T-helper 17 cell (primary cell): Measurements from ENCODE around the gene SLC24A4. TPM values are rescaled to one million over a fixed set of nuclear protein-coding genes. Genes with fewer than 3 reads are reported as not detected.

Experiments
- ATAC-seq: fragments of 150-1000 bp; cut with Tn5 transposase; 2 replicates; pipeline ENCODE4 v1.10.0; 2021; ENCODE audit warnings: mild to moderate bottlenecking, moderate library complexity
- DNase-seq, 3 donors: peaks; one replicate each; pipeline versions ENCODE4 v3.0.0 to v3.0.0-alpha.2; 2020 to 2021
- H3K9me3 ChIP-seq: one replicate; pipeline ENCODE4 v1.7.0; 2013; ENCODE audit warnings: low read length, mild to moderate bottlenecking; ENCODE audit not compliant: control insufficient read depth, poor library complexity, severe bottlenecking
- H3K27ac Mint-ChIP-seq: one replicate; pipeline ENCODE4 v1.8.0; 2022; ENCODE audit warnings: mild to moderate bottlenecking, moderate library complexity, mixed read lengths
- H3K27me3 Mint-ChIP-seq: one replicate; pipeline ENCODE4 v1.8.0; 2022; ENCODE audit warnings: mixed read lengths
- H3K36me3 Mint-ChIP-seq: one replicate; pipeline ENCODE4 v1.8.0; 2022; ENCODE audit warnings: low read depth, mixed read lengths
- H3K4me1 Mint-ChIP-seq: one replicate; pipeline ENCODE4 v1.8.0; 2022; ENCODE audit warnings: mild to moderate bottlenecking, mixed read lengths
- H3K4me3 Mint-ChIP-seq: one replicate; pipeline ENCODE4 v1.8.0; 2022; ENCODE audit warnings: mild to moderate bottlenecking, moderate library complexity, mixed read lengths
- total RNA-seq, 4 donors: library from RNA in 2 of 4; stranded (reverse) in 2 of 4; gene quantifications; one replicate each; pipeline ENCODE4 v1.2.3 and lab custom pipeline; 2022 to 2026

The SLC24A4 gene
- total RNA-seq, 2 donors from 2014 or later: 0.55 to 2.0 TPM

- Mint-ChIP-seq H3K27me3 (no peaks in the 10 kb centered on the region), H3K36me3 (peaks cover 2% of the 10 kb centered on the region), H3K4me1 (peaks cover 8% of the 10 kb centered on the region), H3K4me3 (no peak overlapping the region), H3K27ac (peak overlapping the region; percentile 57)
- H3K9me3 ChIP-seq: no peaks in the 10 kb centered on the region
- DNase-seq: no peak
- no peak for ATAC-seq
Measured at GRCh38 chr14:92425101-92425500, 102.1 kb downstream of the SLC24A4 start.

- Mint-ChIP-seq H3K4me3 (no peak overlapping the region), H3K27ac (peak overlapping the region; percentile 37), H3K27me3 (peaks cover 3% of the 10 kb centered on the region), H3K36me3 (peaks cover 2% of the 10 kb centered on the region), H3K4me1 (peaks cover 8% of the 10 kb centered on the region)
- DNase-seq (no peak), ATAC-seq (no peak)
- no peaks in the 10 kb centered on the region for H3K9me3 ChIP-seq
Measured at GRCh38 chr14:92426237-92426636, 103.3 kb downstream of the SLC24A4 start.

GRCh38 chr14:92427096-92427495, 104.1 kb downstream of the SLC24A4 start:
- peaks cover 9% of the 10 kb centered on the region for H3K27me3 Mint-ChIP-seq
- H3K36me3 Mint-ChIP-seq: peaks cover 2% of the 10 kb centered on the region
- H3K4me3 Mint-ChIP-seq: no peak overlapping the region
- ATAC-seq (no peak), DNase-seq (no peak)
- H3K4me1 Mint-ChIP-seq: peaks cover 8% of the 10 kb centered on the region
- no peak overlapping the region for H3K27ac Mint-ChIP-seq
- H3K9me3 ChIP-seq: no peaks in the 10 kb centered on the region

GRCh38 chr14:92430686-92431085, 107.7 kb downstream of the SLC24A4 start:
- Mint-ChIP-seq H3K27ac (no peak overlapping the region), H3K27me3 (peaks cover 9% of the 10 kb centered on the region), H3K36me3 (peaks cover 2% of the 10 kb centered on the region), H3K4me3 (no peak overlapping the region), H3K4me1 (peaks cover 8% of the 10 kb centered on the region)
- no peaks in the 10 kb centered on the region for H3K9me3 ChIP-seq
- ATAC-seq (no peak), DNase-seq (no peak)

GRCh38 chr14:92431199-92431725, 108.3 kb downstream of the SLC24A4 start:
- no peak for DNase-seq
- peaks cover 9% of the 10 kb centered on the region for H3K27me3 Mint-ChIP-seq

GRCh38 chr14:92433407-92433806, 110.4 kb downstream of the SLC24A4 start:
- H3K9me3 ChIP-seq: no peaks in the 10 kb centered on the region
- Mint-ChIP-seq H3K36me3 (peaks cover 2% of the 10 kb centered on the region), H3K27ac (no peak overlapping the region), H3K4me1 (peaks cover 2% of the 10 kb centered on the region), H3K27me3 (peaks cover 9% of the 10 kb centered on the region), H3K4me3 (no peak overlapping the region)
- no peak for ATAC-seq
- DNase-seq: no peak

More at GRCh38 chr14:92431199-92431725, 108.3 kb downstream of the SLC24A4 start:
- no peak overlapping the region for H3K27ac Mint-ChIP-seq
- H3K4me1 Mint-ChIP-seq: peaks cover 3% of the 10 kb centered on the region
- no peaks in the 10 kb centered on the region for H3K9me3 ChIP-seq
- H3K36me3 Mint-ChIP-seq: peaks cover 2% of the 10 kb centered on the region
- H3K4me3 Mint-ChIP-seq: no peak overlapping the region
- no peak for ATAC-seq

- Mint-ChIP-seq H3K4me1 (peaks cover 2% of the 10 kb centered on the region), H3K27me3 (peaks cover 22% of the 10 kb centered on the region), H3K4me3 (no peak overlapping the region), H3K27ac (no peak overlapping the region), H3K36me3 (no peaks in the 10 kb centered on the region)
- ATAC-seq (no peak), DNase-seq (no peak)
- no peaks in the 10 kb centered on the region for H3K9me3 ChIP-seq
Measured at GRCh38 chr14:92435154-92435553, 112.2 kb downstream of the SLC24A4 start.

GRCh38 chr14:92436115-92436776, 113.3 kb downstream of the SLC24A4 start:
- no peaks in the 10 kb centered on the region for H3K9me3 ChIP-seq
- Mint-ChIP-seq H3K36me3 (peaks cover 3% of the 10 kb centered on the region), H3K27me3 (peaks cover 23% of the 10 kb centered on the region), H3K27ac (no peak overlapping the region), H3K4me3 (no peak overlapping the region), H3K4me1 (peaks cover 2% of the 10 kb centered on the region)
- no peak for ATAC-seq
- no peak for DNase-seq

- peaks cover 21% of the 10 kb centered on the region for H3K27me3 Mint-ChIP-seq
- H3K27ac Mint-ChIP-seq: no peak overlapping the region
Measured at GRCh38 chr14:92437309-92437708, 114.3 kb downstream of the SLC24A4 start.

GRCh38 chr14:92437729-92438285, 114.8 kb downstream of the SLC24A4 start:
- H3K9me3 ChIP-seq: no peaks in the 10 kb centered on the region
- Mint-ChIP-seq H3K4me1 (peaks cover 2% of the 10 kb centered on the region), H3K27ac (no peak overlapping the region), H3K27me3 (peaks cover 21% of the 10 kb centered on the region), H3K4me3 (no peak overlapping the region), H3K36me3 (peaks cover 3% of the 10 kb centered on the region)
- DNase-seq: no peak
- no peak for ATAC-seq

More at GRCh38 chr14:92437309-92437708, 114.3 kb downstream of the SLC24A4 start:
- Mint-ChIP-seq H3K36me3 (peaks cover 3% of the 10 kb centered on the region), H3K4me3 (no peak overlapping the region), H3K4me1 (peaks cover 2% of the 10 kb centered on the region)
- H3K9me3 ChIP-seq: no peaks in the 10 kb centered on the region
- DNase-seq (no peak), ATAC-seq (no peak)

GRCh38 chr14:92439537-92440344, 116.8 kb downstream of the SLC24A4 start:
- peaks cover 21% of the 10 kb centered on the region for H3K27me3 Mint-ChIP-seq

GRCh38 chr14:92440345-92441003, 117.5 kb downstream of the SLC24A4 start:
- Mint-ChIP-seq H3K27me3 (peaks cover 21% of the 10 kb centered on the region), H3K27ac (no peak overlapping the region), H3K36me3 (peaks cover 3% of the 10 kb centered on the region), H3K4me3 (no peak overlapping the region), H3K4me1 (peaks cover 2% of the 10 kb centered on the region)
- no peak for ATAC-seq
- no peak for DNase-seq
- peaks cover 2% of the 10 kb centered on the region for H3K9me3 ChIP-seq

More at GRCh38 chr14:92439537-92440344, 116.8 kb downstream of the SLC24A4 start:
- H3K4me1 Mint-ChIP-seq: peaks cover 2% of the 10 kb centered on the region
- ATAC-seq: no peak
- no peak overlapping the region for H3K27ac Mint-ChIP-seq
- no peak overlapping the region for H3K4me3 Mint-ChIP-seq
- DNase-seq: no peak
- H3K36me3 Mint-ChIP-seq: peaks cover 3% of the 10 kb centered on the region
- H3K9me3 ChIP-seq: no peaks in the 10 kb centered on the region
